K562 (cell line): ENCODE results near the gene SH2D3A. TPM values are rescaled to one million over a fixed set of nuclear protein-coding genes. Genes with fewer than 3 reads are reported as not detected.

Source experiments
- CC2D1A ChIP-seq: fragments of 450-650 bp; IDR thresholded peaks from 2 replicates; pipeline ENCODE4 v1.6.1; 2017; ENCODE audit warnings: mild to moderate bottlenecking
- DMBX1 ChIP-seq: fragments of 250-450 bp; sonication (Bioruptor Pico); IDR thresholded peaks from 2 replicates; pipeline ENCODE4 v1.8.0; 2022; ENCODE audit warnings: inconsistent platforms, mild to moderate bottlenecking, moderate library complexity, borderline replicate concordance
- GABPB1 ChIP-seq: sonication (generic); formaldehyde crosslinking; IDR thresholded peaks from 2 replicates; pipeline ENCODE4 v1.8.0; 2022; ENCODE audit warnings: mild to moderate bottlenecking, missing genetic modification reagents
- IRF2 ChIP-seq: sonication (generic); formaldehyde crosslinking; IDR thresholded peaks from 2 replicates; pipeline ENCODE4 v1.8.1; 2022; ENCODE audit warnings: mild to moderate bottlenecking, missing genetic modification reagents
- KAT7 ChIP-seq: sonication (generic); formaldehyde crosslinking; IDR thresholded peaks from 2 replicates; pipeline ENCODE4 v1.8.0; 2022; ENCODE audit warnings: missing genetic modification reagents, mild to moderate bottlenecking, borderline replicate concordance
- KDM4B ChIP-seq, 2 experiments: fragments of 450-650 bp in 1 of 2; sonication (generic) in 1 of 2; IDR thresholded peaks; 2 replicates each; pipeline ENCODE4 v1.6.1; 2016 to 2017; ENCODE audit warnings: borderline replicate concordance in 2 of 2, antibody characterized with exemption in 1 of 2, low read depth in 1 of 2, mild to moderate bottlenecking in 1 of 2
- KLF1 ChIP-seq: fragments of 450-650 bp; IDR thresholded peaks from 2 replicates; pipeline ENCODE4 v1.6.1; 2016; ENCODE audit warnings: missing genetic modification characterization, missing compliant biosample characterization
- MYNN ChIP-seq, 2 experiments: sonication (generic); formaldehyde crosslinking in 1 of 2; IDR thresholded peaks; 2 replicates each; pipeline versions ENCODE4 v1.5.0 to v1.6.1; 2016 to 2020; ENCODE audit warnings: antibody characterized with exemption in 1 of 2, missing genetic modification reagents in 1 of 2
- REST ChIP-seq, 2 experiments: fragments of 450-650 bp; formaldehyde crosslinking in 1 of 2; IDR thresholded peaks; 2 replicates each; pipeline versions ENCODE4 v1.4.0 to v1.6.1; 2014 to 2020; ENCODE audit warnings: mild to moderate bottlenecking in 2 of 2, borderline replicate concordance in 1 of 2, low read depth in 1 of 2
- SRSF1 ChIP-seq: fragments of 200-400 bp; formaldehyde crosslinking; IDR thresholded peaks from 2 replicates; pipeline ENCODE4 v1.6.1; 2017; ENCODE audit warnings: mild to moderate bottlenecking, low read depth, low read length, moderate library complexity
- SRSF7 ChIP-seq: fragments of 200-400 bp; formaldehyde crosslinking; optimal IDR thresholded peaks from 2 replicates; pipeline ENCODE3; 2017; ENCODE audit warnings: mild to moderate bottlenecking, low read depth, low read length
- TAL1 ChIP-seq: fragments of 450-650 bp; IDR thresholded peaks from 2 replicates; pipeline ENCODE4 v1.6.1; 2016; ENCODE audit warnings: mild to moderate bottlenecking
- USF2 ChIP-seq: sonication (generic); formaldehyde crosslinking; IDR thresholded peaks from 2 replicates; pipeline ENCODE4 v1.5.0; 2020; ENCODE audit warnings: missing genetic modification reagents
- ZBTB17 ChIP-seq: fragments of 450-650 bp; formaldehyde crosslinking; IDR thresholded peaks from 2 replicates; pipeline ENCODE4 v1.4.0; 2020; ENCODE audit warnings: mild to moderate bottlenecking
- ZNF584 ChIP-seq: fragments of 200-800 bp; sonication (Bioruptor generic); IDR thresholded peaks from 2 replicates; pipeline ENCODE4 v1.6.1; 2016; ENCODE audit warnings: low read depth, mild to moderate bottlenecking, missing genetic modification characterization, missing compliant biosample characterization
- polyA plus RNA-seq, 8 experiments: library from polyadenylated mRNA; depleted of rRNA in 4 of 8; stranded (reverse) in 5 of 8; unstranded in 3 of 8; fragments of >200 nt; fragmentation: Nextera tagmentation in 2 of 8; fragmentation: Illumina TruSeq in 1 of 8; extraction: Ambion mirVana in 2 of 8; extraction: Trizol in 1 of 8; gene quantifications; 2 replicates each; pipeline versions ENCODE4 v1.2.1 to v1.2.3, GENCODE V29; 2011 to 2014; ENCODE audit warnings: inconsistent platforms in 1 of 8, missing spikeins in 1 of 8
- total RNA-seq, 7 experiments: library from RNA; depleted of rRNA in 6 of 7; stranded (reverse); fragments of >200 nt in 6 of 7; fragmentation: Illumina TruSeq in 2 of 7; extraction: Trizol in 2 of 7; gene quantifications; 2 replicates each; pipeline versions ENCODE4 v1.2.1 to v1.2.3, GENCODE V29; 2011 to 2021; ENCODE audit warnings: low replicate concordance in 1 of 7
- TF ChIP-seq, protein P1 (sequence below): fragments of 200-400 bp; formaldehyde crosslinking; IDR thresholded peaks from 2 replicates; pipeline ENCODE4 v1.6.1; 2017; ENCODE audit warnings: mild to moderate bottlenecking, low read depth, low read length, moderate library complexity

Gene SH2D3A
- total and polyA plus RNA-seq, 9 of the 15 experiments (the other 6 are each of a cell fraction or from before 2014, with no cell fraction given): 0.75 to 26.3 (median 8.9) TPM

GRCh38 chr19:6767357-6768235, at the start of gene SH2D3A (continued):
- TF ChIP-seq KAT7 (0 out of 2 replicates have a peak, but pooled peaks have one; percentile 57), ZBTB17 (CRISPR knock-in tag) (no peak), DMBX1 (CRISPR knock-in tag) (no peak), USF2 (CRISPR knock-in tag) (no peak), KLF1 (tag) (0 out of 2 replicates have a peak, but pooled peaks have one; percentile 31), GABPB1 (CRISPR knock-in tag) (no peak; the same call in 1 of the 2 replicates), SRSF1 (no peak), CC2D1A (no peak), SRSF7 (no peak), IRF2 (CRISPR knock-in tag) (no peak), MYNN (IDR thresholded peaks at IDR 0.05) (no peak; the same call in 1 of the 2 replicates), MYNN (CRISPR knock-in tag; IDR thresholded peaks at IDR 0.05) (no peak), TAL1 (no peak), ZNF584 (CRISPR knock-in tag) (no peak), REST (IDR thresholded peaks at IDR 0.05; ENCODE audit: borderline replicate concordance) (no peak), REST (CRISPR knock-in tag; IDR thresholded peaks at IDR 0.05; ENCODE audit: low read depth) (no peak), KDM4B (IDR thresholded peaks at IDR 0.05; ENCODE audit: borderline replicate concordance in 2 of 2, low read depth in 1 of 2) (no peak)
- TF ChIP-seq, protein P1, sequence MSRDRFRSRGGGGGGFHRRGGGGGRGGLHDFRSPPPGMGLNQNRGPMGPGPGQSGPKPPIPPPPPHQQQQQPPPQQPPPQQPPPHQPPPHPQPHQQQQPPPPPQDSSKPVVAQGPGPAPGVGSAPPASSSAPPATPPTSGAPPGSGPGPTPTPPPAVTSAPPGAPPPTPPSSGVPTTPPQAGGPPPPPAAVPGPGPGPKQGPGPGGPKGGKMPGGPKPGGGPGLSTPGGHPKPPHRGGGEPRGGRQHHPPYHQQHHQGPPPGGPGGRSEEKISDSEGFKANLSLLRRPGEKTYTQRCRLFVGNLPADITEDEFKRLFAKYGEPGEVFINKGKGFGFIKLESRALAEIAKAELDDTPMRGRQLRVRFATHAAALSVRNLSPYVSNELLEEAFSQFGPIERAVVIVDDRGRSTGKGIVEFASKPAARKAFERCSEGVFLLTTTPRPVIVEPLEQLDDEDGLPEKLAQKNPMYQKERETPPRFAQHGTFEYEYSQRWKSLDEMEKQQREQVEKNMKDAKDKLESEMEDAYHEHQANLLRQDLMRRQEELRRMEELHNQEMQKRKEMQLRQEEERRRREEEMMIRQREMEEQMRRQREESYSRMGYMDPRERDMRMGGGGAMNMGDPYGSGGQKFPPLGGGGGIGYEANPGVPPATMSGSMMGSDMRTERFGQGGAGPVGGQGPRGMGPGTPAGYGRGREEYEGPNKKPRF: no peak
